AG04449 (cell line): ENCODE measurements around the gene LRRC15.

Experiments used
- CTCF ChIA-PET: fragments of 350-600 bp; formaldehyde crosslinking; extraction: SDS; loops from one replicate; lab custom pipeline; 2021; ENCODE audit warnings: antibody characterized with exemption; lab: Yijun Ruan, JAX
- POLR2A ChIA-PET: fragments of 400-600, 350-600 bp; formaldehyde crosslinking; extraction: SDS; loops from one replicate; lab custom pipeline; 2020; ENCODE audit warnings: antibody characterized with exemption, inconsistent platforms; lab: Yijun Ruan, JAX
- DNase-seq: peaks from one replicate; pipeline ENCODE4 v3.0.0-alpha.2; 2010; ENCODE audit warnings: low read depth, low spot score
- H3K4me3 ChIP-seq: 2 replicates; pipeline ENCODE4 v1.5.1; 2011; ENCODE audit warnings: low read depth, mild to moderate bottlenecking, control low read depth, low read length
- CTCF ChIP-seq: IDR thresholded peaks from one replicate; pipeline ENCODE4 v1.5.1; 2011; ENCODE audit warnings: mild to moderate bottlenecking, moderate library complexity, low read length, control low read depth, inconsistent platforms; ENCODE audit not compliant: insufficient read depth; ENCODE audit errors: missing control alignments

The LRRC15 gene

DNA sequence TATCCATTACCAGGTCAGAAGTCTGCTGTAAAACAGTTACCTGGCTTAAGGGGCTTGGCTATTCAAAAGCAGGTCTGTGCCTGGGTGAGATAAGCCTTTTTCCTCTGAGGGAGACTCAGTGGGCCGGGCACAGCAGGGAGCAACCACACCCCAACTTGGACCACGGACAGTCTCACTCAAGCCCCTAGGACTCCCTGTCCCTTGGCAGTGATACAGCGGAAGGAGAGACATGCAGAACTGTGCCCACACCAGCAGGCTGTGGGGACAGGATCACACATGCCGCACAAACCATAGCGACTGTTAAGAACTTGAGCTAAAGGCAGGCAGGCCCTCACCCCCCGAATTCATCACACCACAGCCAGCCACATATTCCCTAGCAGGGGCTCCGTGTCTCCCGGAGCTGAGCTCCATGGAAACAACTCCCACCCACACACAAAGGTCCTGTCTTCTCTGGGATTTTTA lies 32.4 kb upstream of the LRRC15 start:
- POLR2A ChIA-PET, result no interaction called here
- CTCF ChIA-PET, result interaction anchor here (0.8 to 8.7 kb wide), 10 partner anchors 11 to 621 kb away, joined by 3 to 220 read pairs (median 5); no protein-coding TSS in a partner anchor
- no peak for TF ChIP-seq CTCF
- DNase-seq, result no peak
- no peak overlapping the region for H3K4me3 ChIP-seq

GRCh38 chr3:194401346-194401745 lies 31.8 kb upstream of the LRRC15 start:
- no peak for DNase-seq
- POLR2A ChIA-PET, result no interaction called here
- H3K4me3 ChIP-seq, result no peak overlapping the region
- CTCF ChIA-PET, result interaction anchor here (0.8 to 8.7 kb wide), 5 partner anchors 13 to 67 kb away, joined by 3 to 220 read pairs (median 3); no protein-coding TSS in a partner anchor
- TF ChIP-seq CTCF, result no peak

DNA sequence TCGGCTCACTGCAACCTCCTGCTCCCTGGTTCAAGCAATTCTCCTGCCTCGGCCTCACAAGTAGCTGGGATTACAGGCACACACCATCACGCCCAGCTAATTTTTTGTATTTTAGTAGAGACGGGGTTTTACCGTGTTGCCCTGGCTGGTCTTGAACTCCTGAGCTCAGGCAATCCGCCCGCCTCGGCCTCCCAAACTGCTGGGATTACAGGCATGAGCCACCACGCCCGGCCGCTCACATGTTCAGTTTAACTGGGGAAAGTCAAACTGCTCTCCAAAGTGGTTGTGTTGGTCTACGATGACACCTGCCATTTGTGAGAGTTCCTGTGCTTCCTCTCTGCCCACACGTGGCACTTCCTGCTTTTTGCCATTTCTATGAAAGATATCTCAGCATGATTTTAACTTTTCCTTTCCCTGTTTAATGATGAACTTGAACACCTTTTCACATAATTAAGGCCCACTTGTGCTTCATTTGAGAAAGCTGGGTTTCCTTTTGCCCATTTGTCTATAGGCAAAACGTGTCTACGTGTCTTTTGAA lies 30.4 kb upstream of the LRRC15 start:
- DNase-seq, result no peak
- no peak overlapping the region for H3K4me3 ChIP-seq
- TF ChIP-seq CTCF, result no peak
- ChIA-PET CTCF (interaction anchor here (1.2 to 8.5 kb wide), 8 partner anchors 14 to 84 kb away, joined by 4 to 186 read pairs (median 6); no protein-coding TSS in a partner anchor), POLR2A (no interaction called here)

DNA sequence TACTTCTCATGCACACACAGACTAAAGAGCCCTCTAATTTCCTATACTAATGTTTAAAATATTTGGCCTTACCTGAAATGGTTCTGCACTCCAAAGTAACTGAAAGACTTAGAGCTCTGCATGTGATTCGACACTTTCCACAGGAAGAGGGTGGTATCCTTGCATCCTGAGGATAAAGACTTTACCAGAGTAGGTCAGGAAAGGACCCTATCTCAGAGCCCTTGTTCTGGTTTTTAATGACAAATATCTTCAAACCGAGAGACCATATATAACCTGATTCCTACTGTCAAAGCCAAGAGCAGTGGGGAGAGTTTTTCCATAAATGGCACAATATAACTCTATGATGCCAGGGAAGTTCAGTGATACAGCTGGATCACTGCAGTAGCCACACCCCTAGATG lies 29.6 kb upstream of the LRRC15 start, which contains the start of gene GP5:
TSS of gene GP5 (minus strand) at position 101 of the 400 bp plus-strand sequence. CDS start 984 bp downstream, outside the sequence.
- peak within 1 kb of the TSS; percentile 30; the same call in 1 of the 2 replicates for H3K4me3 ChIP-seq
- no peak for TF ChIP-seq CTCF
- ChIA-PET POLR2A (no interaction called here), CTCF (interaction anchor here (1.2 to 6.2 kb wide), 9 partner anchors 11 to 196 kb away, joined by 4 to 79 read pairs (median 6); no protein-coding TSS in a partner anchor)
- no peak for DNase-seq

GRCh38 chr3:194397757-194398312 lies 28.3 kb upstream of the LRRC15 start:
- POLR2A ChIA-PET, result interaction anchor here (1.2 kb wide), 1 partner anchor 59 kb away, joined by 3 read pairs; no protein-coding TSS in a partner anchor
- H3K4me3 ChIP-seq, result peak overlapping the region; percentile 30; the same call in 1 of the 2 replicates
- CTCF ChIA-PET, result interaction anchor here (0.8 to 6.2 kb wide), 8 partner anchors 8 to 70 kb away, joined by 3 to 79 read pairs (median 6); no protein-coding TSS in a partner anchor
- no peak for TF ChIP-seq CTCF
- DNase-seq, result no peak
